Measurements from ENCODE around the gene CYP26B1. TPM values are rescaled to one million over a fixed set of nuclear protein-coding genes. Genes with fewer than 3 reads are reported as not detected.

CYP26B1 gene
- polyA plus RNA-seq, 3 donors = not detected

- peaks cover 0 to 5% (median 2%) of the 10 kb centered on the region in 7 donors for H3K9me3 Mint-ChIP-seq
- H3K4me3 Mint-ChIP-seq = no peak overlapping the region
- Histone ChIP-seq H3K9ac (ENCODE audit: insufficient read depth, low read length, poor library complexity, severe bottlenecking) (no peak overlapping the region), H3K27me3 (ENCODE audit: control insufficient read depth in 2 of 2, insufficient read depth in 2 of 2, low read length in 2 of 2) (no peaks in the 10 kb centered on the region), H2AFZ (ENCODE audit: insufficient read depth, low read depth, low read length, poor library complexity, severe bottlenecking) (no peak overlapping the region), H3K27ac (ENCODE audit: low read depth in 1 of 2, low read length in 2 of 2) (no peak overlapping the region), H3K4me1 (ENCODE audit: control insufficient read depth in 1 of 2, insufficient read depth in 2 of 2, low read length in 2 of 2) (no peaks in the 10 kb centered on the region), H3K79me2 (ENCODE audit: insufficient read depth, low read length) (no peaks in the 10 kb centered on the region), H3K36me3 (replicated peaks in 1 of 2; ENCODE audit: control insufficient read depth in 1 of 2, insufficient read depth in 2 of 2, low read length in 2 of 2) (no peaks in the 10 kb centered on the region), H4K20me1 (ENCODE audit: insufficient read depth, low read length) (no peaks in the 10 kb centered on the region), H3K9me3 (replicated peaks in 1 of 2; ENCODE audit: control insufficient read depth in 1 of 2, insufficient read depth in 1 of 2, low read length in 2 of 2) (peaks cover 0 to 3% of the 10 kb centered on the region in 2 donors), H3K4me3 (replicated peaks in 1 of 3; ENCODE audit: low read depth in 2 of 3, low read length in 3 of 3) (no peak overlapping the region), H3K4me2 (replicated peaks; ENCODE audit: extremely low read depth, low read length, poor library complexity, severe bottlenecking) (no peak overlapping the region)
- 82% methylated on average over 2 of the region's 4 CpGs for WGBS (ENCODE audit: insufficient coverage)
- H3K27me3 Mint-ChIP-seq (ENCODE audit: low read depth in 3 of 3) = peaks cover 2 to 8% (median 4%) of the 10 kb centered on the region in 3 donors
- H3K36me3 Mint-ChIP-seq = no peaks in the 10 kb centered on the region
- DNase-seq = no peak
- TF ChIP-seq CTCF (IDR thresholded peaks at IDR 0.05) = no peak
- H3K4me1 Mint-ChIP-seq = no peaks in the 10 kb centered on the region
- intact Hi-C loops (cut with micrococcal nuclease) = no loop called here
- H3K27ac Mint-ChIP-seq = no peak overlapping the region
Measured at GRCh38 chr2:72106978-72107377, 40.7 kb downstream of the CYP26B1 start.

- H3K27ac Mint-ChIP-seq = no peak overlapping the region
- H3K9me3 Mint-ChIP-seq = peaks cover 0 to 3% (median 0%) of the 10 kb centered on the region in 7 donors
Measured at GRCh38 chr2:72104821-72105588, 42.7 kb downstream of the CYP26B1 start.

More at GRCh38 chr2:72104821-72105588, 42.7 kb downstream of the CYP26B1 start:
- Histone ChIP-seq H3K4me2 (replicated peaks; ENCODE audit: extremely low read depth, low read length, poor library complexity, severe bottlenecking) (no peak overlapping the region), H3K9me3 (replicated peaks in 1 of 2; ENCODE audit: control insufficient read depth in 1 of 2, insufficient read depth in 1 of 2, low read length in 2 of 2) (no peaks in the 10 kb centered on the region), H3K79me2 (ENCODE audit: insufficient read depth, low read length) (no peaks in the 10 kb centered on the region), H3K4me3 (replicated peaks in 1 of 3; ENCODE audit: low read depth in 2 of 3, low read length in 3 of 3) (no peak overlapping the region), H3K36me3 (replicated peaks in 1 of 2; ENCODE audit: control insufficient read depth in 1 of 2, insufficient read depth in 2 of 2, low read length in 2 of 2) (no peaks in the 10 kb centered on the region), H3K4me1 (ENCODE audit: control insufficient read depth in 1 of 2, insufficient read depth in 2 of 2, low read length in 2 of 2) (no peaks in the 10 kb centered on the region), H3K27ac (ENCODE audit: low read depth in 1 of 2, low read length in 2 of 2) (no peak overlapping the region), H4K20me1 (ENCODE audit: insufficient read depth, low read length) (no peaks in the 10 kb centered on the region), H2AFZ (ENCODE audit: insufficient read depth, low read depth, low read length, poor library complexity, severe bottlenecking) (no peak overlapping the region), H3K27me3 (ENCODE audit: control insufficient read depth in 2 of 2, insufficient read depth in 2 of 2, low read length in 2 of 2) (no peaks in the 10 kb centered on the region), H3K9ac (ENCODE audit: insufficient read depth, low read length, poor library complexity, severe bottlenecking) (no peak overlapping the region)
- no peaks in the 10 kb centered on the region for H3K4me1 Mint-ChIP-seq
- whole genome bisulfite sequencing (ENCODE audit: insufficient coverage) = 83% methylated on average over 14 of the region's 21 CpGs
- no peaks in the 10 kb centered on the region for H3K36me3 Mint-ChIP-seq
- H3K4me3 Mint-ChIP-seq = no peak overlapping the region
- peaks cover 2 to 10% (median 4%) of the 10 kb centered on the region in 3 donors for H3K27me3 Mint-ChIP-seq (ENCODE audit: low read depth in 3 of 3)
- DNase-seq = no peak
- intact Hi-C loops (cut with micrococcal nuclease) = no loop called here
- no peak for TF ChIP-seq CTCF (IDR thresholded peaks at IDR 0.05)
